NCI-H2227 (cell line): ENCODE data around the gene CHST14.

Experiments used
- DNase-seq: peaks from one replicate; lab custom pipeline; 2025; ENCODE audit not compliant: unreplicated experiment; lab: John Stamatoyannopoulos, UW

CHST14 gene

GRCh38 chr15:40487816-40488682 is 17.3 kb downstream of the CHST14 start:
- no peak for DNase-seq

- no peak for DNase-seq
Observed at GRCh38 chr15:40489274-40490175, 18.7 kb downstream of the CHST14 start.

DNA sequence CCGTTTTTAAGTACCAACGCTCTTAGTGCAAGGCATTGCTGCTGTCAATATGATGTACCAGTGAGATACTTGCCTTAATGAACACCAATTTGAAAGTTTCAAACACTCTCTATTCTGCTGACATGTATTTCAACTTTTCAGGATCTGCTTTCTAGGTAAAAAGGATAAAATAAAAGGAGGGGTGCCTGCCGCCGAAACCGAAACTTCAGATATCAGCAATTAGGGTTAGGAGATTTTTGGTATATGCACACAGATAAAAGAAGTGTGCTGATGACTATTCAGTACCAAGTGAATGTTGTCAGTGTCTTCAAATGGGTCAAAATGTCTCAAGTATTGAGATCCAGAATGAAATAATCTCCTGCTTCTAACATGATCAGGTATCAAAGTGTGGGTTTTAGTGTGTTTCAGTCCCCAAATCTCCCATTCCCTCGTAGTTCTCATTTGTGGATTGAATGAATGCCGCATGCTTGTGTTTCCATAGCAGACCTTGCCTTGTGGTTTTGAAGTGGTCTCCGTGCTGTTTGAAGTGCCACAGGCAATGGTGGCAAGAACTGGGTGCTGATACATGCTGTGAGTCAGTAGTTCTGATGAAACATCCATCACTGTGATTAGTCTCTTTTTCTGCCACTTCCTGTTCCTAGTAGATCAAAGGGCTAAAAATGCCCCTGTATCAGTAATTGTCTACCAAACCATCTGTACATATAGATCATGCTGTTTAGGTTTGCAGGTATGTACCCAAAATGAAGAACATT is 22.5 kb downstream of the CHST14 start:
- no peak for DNase-seq

DNA sequence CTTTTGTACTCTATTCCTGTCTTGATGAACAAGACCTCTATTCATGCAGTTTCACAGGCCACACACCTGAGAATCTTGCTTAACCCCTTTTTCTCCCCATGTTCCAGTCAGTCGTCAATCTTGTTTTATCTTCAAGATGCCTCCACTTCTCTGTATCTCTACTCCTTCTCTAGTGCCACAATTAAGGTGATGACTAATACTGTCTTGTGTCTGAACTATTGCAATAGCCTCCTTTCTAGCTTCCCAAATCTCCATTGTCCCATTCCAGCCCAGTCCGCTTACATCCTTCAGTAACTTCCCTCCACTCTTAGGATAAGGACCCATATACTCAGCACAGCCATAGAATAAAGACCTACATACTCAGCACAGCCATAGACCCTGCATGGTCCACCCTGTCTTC is 24.7 kb downstream of the CHST14 start:
- no peak for DNase-seq

DNA sequence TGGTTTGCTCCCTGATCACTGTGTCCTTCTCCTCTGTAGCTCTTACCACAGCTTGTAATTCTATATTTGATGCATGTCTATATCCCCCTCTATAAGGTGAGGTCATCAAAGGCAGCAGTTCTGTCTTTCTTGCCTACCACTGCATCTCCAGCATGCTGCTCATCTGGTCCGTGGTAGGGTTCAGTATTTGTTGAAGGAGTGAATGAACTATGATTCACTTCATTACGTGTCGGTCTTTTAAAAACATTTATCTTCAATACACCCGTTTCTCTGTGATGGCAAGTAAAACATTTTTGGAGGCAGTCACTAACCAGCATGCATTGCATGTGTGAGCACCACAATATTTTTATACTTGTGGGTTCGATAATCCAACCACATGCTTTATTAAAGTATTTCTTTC is 27.6 kb downstream of the CHST14 start:
- no peak for DNase-seq

DNA sequence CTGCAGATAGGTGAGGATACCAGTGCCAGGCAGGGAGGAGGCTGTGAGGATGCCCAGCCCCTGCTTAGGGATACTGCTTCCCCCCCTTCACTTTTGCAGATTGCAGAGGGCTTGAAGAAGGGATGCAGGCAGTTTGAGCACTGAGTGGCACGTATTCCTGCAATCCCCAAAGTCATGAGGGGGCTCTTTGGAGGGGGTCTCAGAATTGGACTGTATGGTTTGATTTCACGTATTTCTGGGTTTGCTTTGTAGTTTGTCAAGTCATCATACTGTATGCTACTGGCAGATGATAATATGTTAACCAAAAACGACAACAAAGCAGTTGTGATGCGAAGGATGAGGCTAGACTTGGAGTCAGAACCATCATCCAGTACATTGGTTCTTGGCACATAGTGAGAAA is 28.1 kb downstream of the CHST14 start:
- no peak for DNase-seq

DNA sequence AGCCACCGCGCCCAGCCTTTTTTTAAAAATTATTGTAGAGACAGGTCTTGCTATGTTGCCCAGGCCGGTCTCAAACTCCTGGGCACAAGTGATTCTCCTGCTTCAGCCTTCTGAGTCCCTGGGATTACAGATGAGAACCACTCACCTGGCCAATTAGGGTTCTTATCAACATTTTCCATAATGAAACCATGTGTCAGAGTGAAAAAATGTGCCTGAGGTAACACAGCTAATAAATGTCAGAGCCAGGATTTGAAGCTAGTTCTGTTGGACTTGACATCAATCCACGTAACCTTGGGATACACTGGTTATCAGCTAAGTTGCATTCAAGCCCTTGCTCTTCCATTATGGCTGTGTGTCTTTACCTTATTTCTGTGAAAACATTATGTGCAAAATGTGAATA is 29.1 kb downstream of the CHST14 start:
- DNase-seq: no peak

GRCh38 chr15:40500568-40501330 is 30.0 kb downstream of the CHST14 start:
- no peak for DNase-seq

GRCh38 chr15:40501487-40501886 is 30.7 kb downstream of the CHST14 start:
- no peak for DNase-seq

- DNase-seq: peak; percentile 76
Observed at GRCh38 chr15:40506964-40507571, 36.3 kb downstream of the CHST14 start.

- DNase-seq: no peak
Observed at GRCh38 chr15:40508216-40508615, 37.4 kb downstream of the CHST14 start.

DNA sequence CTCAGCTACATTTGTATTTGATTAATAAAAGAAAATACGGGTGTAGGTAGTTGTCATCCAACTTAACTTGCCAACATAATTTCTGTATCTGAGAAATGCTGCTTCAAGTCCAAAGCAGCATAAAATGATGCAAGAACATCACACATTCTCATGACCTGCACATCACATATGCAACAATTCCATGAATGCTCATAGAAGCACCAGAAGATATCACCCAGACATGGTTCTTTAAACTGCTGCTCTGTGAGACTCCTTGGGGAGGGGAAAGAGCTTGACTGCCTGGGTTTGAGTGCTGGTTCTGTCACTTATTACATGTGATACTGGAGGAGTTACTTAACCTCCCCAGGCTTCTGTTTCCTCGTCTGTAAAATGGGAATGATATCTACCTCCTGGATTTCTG is 39.4 kb downstream of the CHST14 start:
- no peak for DNase-seq

GRCh38 chr15:40511093-40511471 is 40.3 kb downstream of the CHST14 start:
- DNase-seq: peak; percentile 19

GRCh38 chr15:40511472-40512133 is 40.8 kb downstream of the CHST14 start:
- peak; percentile 40 for DNase-seq

DNA sequence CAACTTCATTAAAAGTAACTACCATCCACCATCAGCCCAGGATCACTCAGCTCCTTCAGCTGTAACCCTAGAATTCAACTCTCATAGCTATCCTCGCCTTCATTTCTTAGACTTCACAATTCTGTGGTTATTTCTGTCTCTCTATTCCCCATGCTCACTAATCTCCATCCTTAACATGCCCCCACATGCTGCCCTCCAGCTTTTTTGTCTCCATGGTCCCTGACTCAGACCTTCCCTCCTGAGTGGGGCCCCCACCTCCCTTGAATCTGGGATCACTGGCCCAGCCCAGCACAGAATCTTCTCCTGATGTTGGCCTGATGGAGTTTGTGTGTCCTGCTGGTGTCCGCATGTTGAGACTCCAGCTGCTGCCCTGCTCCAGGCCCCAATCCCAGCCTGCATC is 41.7 kb downstream of the CHST14 start:
- no peak for DNase-seq

DNA sequence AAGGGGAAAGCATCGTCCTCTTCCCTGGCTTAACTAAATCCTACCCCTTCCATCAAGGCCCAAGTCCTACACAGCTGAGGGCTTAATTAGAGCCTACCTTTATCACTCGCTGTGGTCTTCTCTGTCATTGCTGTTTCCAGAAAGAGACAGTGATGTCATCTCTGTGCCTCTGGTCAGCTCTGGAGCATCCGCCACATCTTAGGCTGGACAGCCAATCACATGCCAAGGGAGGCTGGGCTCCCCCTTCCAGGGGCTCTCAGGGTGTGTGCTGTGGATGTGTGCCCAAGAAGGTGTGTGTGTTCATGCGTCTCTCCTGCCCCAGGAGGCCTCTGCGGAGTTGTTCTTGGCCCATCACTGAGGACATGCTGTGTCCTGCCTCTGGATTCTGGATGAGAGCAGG is 42.8 kb downstream of the CHST14 start:
- no peak for DNase-seq

DNA sequence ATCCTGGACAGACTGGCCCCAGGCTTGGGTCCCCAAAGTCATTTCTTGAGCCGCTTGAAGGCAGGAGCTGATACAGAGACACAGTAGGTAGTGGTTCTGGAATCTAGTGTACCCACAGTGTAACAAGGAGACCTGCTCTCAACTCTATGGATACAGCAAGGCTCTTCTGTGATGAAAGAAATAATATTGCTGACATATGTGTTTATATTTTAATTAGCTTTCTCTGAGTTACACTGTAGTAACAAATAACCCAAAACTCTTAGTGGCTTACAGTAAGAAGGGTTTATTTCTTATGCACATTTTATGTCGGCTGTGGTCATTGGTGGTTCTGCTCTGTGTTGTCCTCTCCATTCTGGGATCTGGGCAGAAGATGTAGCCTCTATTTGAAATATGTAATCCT is 45.5 kb downstream of the CHST14 start:
- DNase-seq: no peak
